ENCODE data around the gene TRIM63.
"Not testable (repeated sequence)": the region's sequence is repeated elsewhere in the genome, so short reads cannot be mapped to it uniquely, and the experiment has no call there.

TRIM63 gene

DNA sequence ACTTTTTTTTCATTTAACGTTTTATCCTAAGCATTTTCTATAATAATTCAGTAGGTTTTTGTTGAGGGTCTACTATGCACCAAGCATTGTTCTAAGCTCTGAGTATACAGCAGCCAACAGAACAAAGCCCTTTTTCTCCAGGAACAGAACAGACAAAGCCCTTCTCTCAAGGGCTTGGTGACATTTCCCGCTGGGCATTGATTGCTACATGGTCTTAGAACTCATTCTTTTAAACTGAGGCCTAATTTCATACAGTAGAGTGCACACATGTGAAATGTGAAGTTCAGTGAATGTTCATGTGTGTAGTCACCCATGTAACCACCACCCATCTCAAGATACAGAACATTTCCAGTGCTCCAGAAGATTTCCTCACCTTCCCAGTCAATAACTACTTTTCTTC, 29.0 kb upstream of the TRIM63 start:
- no peak for TF ChIP-seq CTCF (IDR thresholded peaks at IDR 0.05; ENCODE audit: insufficient read depth, low read depth, low read length, missing control alignments)
- DNase-seq (ENCODE audit: low read depth) = no peak
- no peak overlapping the region for H3K4me3 ChIP-seq (ENCODE audit: low read length)

- H3K4me3 ChIP-seq (ENCODE audit: low read length) = no peak overlapping the region
- TF ChIP-seq CTCF (IDR thresholded peaks at IDR 0.05; ENCODE audit: insufficient read depth, low read depth, low read length, missing control alignments) = no peak
- DNase-seq (ENCODE audit: low read depth) = no peak
These were observed 27.4 kb upstream of the TRIM63 start for GRCh38 chr1:26094677-26095383.

- H3K4me3 ChIP-seq (ENCODE audit: low read length) = no peak overlapping the region
- TF ChIP-seq CTCF (IDR thresholded peaks at IDR 0.05; ENCODE audit: insufficient read depth, low read depth, low read length, missing control alignments) = no peak
- DNase-seq (ENCODE audit: low read depth) = no peak
These were observed 26.7 kb upstream of the TRIM63 start for GRCh38 chr1:26094076-26094669.

GRCh38 chr1:26093569-26093968, 26.1 kb upstream of the TRIM63 start:
- H3K4me3 ChIP-seq (ENCODE audit: low read length) = not testable (repeated sequence)
- DNase-seq (ENCODE audit: low read depth) = peak; percentile 24

GRCh38 chr1:26092422-26092821, 25.0 kb upstream of the TRIM63 start:
- H3K4me3 ChIP-seq (ENCODE audit: low read length) = no peak overlapping the region
- no peak for TF ChIP-seq CTCF (IDR thresholded peaks at IDR 0.05; ENCODE audit: insufficient read depth, low read depth, low read length, missing control alignments)
- DNase-seq (ENCODE audit: low read depth) = no peak

GRCh38 chr1:26090893-26091292, 23.5 kb upstream of the TRIM63 start:
- no peak overlapping the region for H3K4me3 ChIP-seq (ENCODE audit: low read length)
- TF ChIP-seq CTCF (IDR thresholded peaks at IDR 0.05; ENCODE audit: insufficient read depth, low read depth, low read length, missing control alignments) = no peak
- DNase-seq (ENCODE audit: low read depth) = no peak

- H3K4me3 ChIP-seq (ENCODE audit: low read length) = no peak overlapping the region
- TF ChIP-seq CTCF (IDR thresholded peaks at IDR 0.05; ENCODE audit: insufficient read depth, low read depth, low read length, missing control alignments) = no peak
- no peak for DNase-seq (ENCODE audit: low read depth)
These were observed 21.7 kb upstream of the TRIM63 start for GRCh38 chr1:26089125-26089524.

Data from epithelial cell of esophagus (primary cell).